ENCODE data around the gene NALCN.

DNA sequence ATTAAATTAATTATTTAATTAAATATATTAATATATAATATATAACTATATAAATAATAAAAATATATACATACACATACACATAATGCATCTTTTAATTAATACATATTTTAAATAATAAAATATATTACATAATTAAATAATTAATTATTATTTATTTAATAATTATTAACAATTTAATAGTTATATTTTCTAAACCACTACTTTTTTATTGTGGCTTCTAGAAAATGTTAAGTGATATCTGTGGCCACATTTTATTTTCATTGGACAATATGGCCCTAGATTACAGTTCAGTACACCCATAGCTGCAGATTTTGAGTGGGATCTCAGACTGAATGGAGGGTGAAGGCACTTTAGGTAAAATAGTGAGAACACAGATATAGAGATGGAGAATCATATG lies 335.7 kb downstream of the NALCN start:
- TF ChIP-seq, protein P1, sequence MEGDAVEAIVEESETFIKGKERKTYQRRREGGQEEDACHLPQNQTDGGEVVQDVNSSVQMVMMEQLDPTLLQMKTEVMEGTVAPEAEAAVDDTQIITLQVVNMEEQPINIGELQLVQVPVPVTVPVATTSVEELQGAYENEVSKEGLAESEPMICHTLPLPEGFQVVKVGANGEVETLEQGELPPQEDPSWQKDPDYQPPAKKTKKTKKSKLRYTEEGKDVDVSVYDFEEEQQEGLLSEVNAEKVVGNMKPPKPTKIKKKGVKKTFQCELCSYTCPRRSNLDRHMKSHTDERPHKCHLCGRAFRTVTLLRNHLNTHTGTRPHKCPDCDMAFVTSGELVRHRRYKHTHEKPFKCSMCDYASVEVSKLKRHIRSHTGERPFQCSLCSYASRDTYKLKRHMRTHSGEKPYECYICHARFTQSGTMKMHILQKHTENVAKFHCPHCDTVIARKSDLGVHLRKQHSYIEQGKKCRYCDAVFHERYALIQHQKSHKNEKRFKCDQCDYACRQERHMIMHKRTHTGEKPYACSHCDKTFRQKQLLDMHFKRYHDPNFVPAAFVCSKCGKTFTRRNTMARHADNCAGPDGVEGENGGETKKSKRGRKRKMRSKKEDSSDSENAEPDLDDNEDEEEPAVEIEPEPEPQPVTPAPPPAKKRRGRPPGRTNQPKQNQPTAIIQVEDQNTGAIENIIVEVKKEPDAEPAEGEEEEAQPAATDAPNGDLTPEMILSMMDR (IDR thresholded peaks at IDR 0.05 in 4 of 5, conservative IDR thresholded peaks at IDR 0.05 in 1 of 5) = no peak
- TF ChIP-seq POLR2A (IDR thresholded peaks at IDR 0.05) = no peak

Measured in gastrocnemius medialis (tissue), 4 donors.